Central memory CD8-positive, alpha-beta T cell (primary cell): ENCODE results near the gene CALCR.

Experiments used
- ATAC-seq: fragments of 150-1000 bp; cut with Tn5 transposase; replicated peaks from 2 replicates; pipeline ENCODE4 v1.10.0; 2022; ENCODE audit warnings: mild to moderate bottlenecking, moderate FRiP score, moderate number of reproducible peaks; ENCODE audit not compliant: poor library complexity, severe bottlenecking; ENCODE audit errors: extremely low read depth
- DNase-seq, 2 donors: peaks; one replicate each; pipeline ENCODE4 v3.0.0; 2021; ENCODE audit warnings: low spot score in 2 of 2
- H3K27ac Mint-ChIP-seq: one replicate; pipeline ENCODE4 v1.8.0; 2022; ENCODE audit warnings: low read depth, mild to moderate bottlenecking, moderate library complexity, mixed read lengths
- H3K27me3 Mint-ChIP-seq: one replicate; pipeline ENCODE4 v1.8.0; 2022; ENCODE audit warnings: mixed read lengths
- H3K36me3 Mint-ChIP-seq: one replicate; pipeline ENCODE4 v1.8.0; 2022; ENCODE audit warnings: mild to moderate bottlenecking, moderate library complexity, mixed read lengths; ENCODE audit not compliant: insufficient read depth
- H3K4me1 Mint-ChIP-seq: one replicate; pipeline ENCODE4 v1.8.0; 2022; ENCODE audit warnings: mixed read lengths
- H3K4me3 Mint-ChIP-seq: one replicate; pipeline ENCODE4 v1.8.0; 2022; ENCODE audit warnings: mild to moderate bottlenecking, moderate library complexity, mixed read lengths
- H3K9me3 Mint-ChIP-seq: one replicate; pipeline ENCODE4 v1.8.0; 2022; ENCODE audit warnings: mixed read lengths

The CALCR gene

GRCh38 chr7:93414574-93414973 is 159.9 kb downstream of the CALCR start:
- Mint-ChIP-seq H3K4me1 (no peaks in the 10 kb centered on the region), H3K36me3 (no peaks in the 10 kb centered on the region), H3K27me3 (peaks cover 25% of the 10 kb centered on the region), H3K4me3 (no peak overlapping the region), H3K27ac (no peak overlapping the region), H3K9me3 (no peaks in the 10 kb centered on the region)
- DNase-seq (no peak), ATAC-seq (no peak)

DNA sequence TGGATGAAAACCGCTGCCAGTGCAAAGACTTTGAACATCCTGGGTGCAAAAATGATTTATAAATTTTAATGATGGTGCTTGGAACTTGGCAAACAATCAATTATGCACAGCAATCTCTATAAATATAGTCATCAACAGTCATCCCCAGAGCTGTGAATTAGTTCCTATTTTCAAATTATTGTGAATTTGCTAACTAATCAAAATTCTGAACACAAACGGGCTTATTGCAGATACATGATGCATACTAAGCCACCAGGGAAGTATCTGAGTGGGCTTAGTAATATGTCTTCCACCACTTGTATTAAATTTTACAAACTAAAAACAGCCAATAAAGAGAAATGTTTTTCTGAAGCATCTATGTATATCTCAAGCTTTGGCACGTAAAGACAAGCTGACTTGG is 165.2 kb downstream of the CALCR start:
- no peaks in the 10 kb centered on the region for H3K4me1 Mint-ChIP-seq
- no peaks in the 10 kb centered on the region for H3K36me3 Mint-ChIP-seq
- peaks cover 7% of the 10 kb centered on the region for H3K9me3 Mint-ChIP-seq
- ATAC-seq (no peak), DNase-seq (no peak)
- no peak overlapping the region for H3K27ac Mint-ChIP-seq
- H3K4me3 Mint-ChIP-seq: no peak overlapping the region
- H3K27me3 Mint-ChIP-seq: peaks cover 25% of the 10 kb centered on the region

DNA sequence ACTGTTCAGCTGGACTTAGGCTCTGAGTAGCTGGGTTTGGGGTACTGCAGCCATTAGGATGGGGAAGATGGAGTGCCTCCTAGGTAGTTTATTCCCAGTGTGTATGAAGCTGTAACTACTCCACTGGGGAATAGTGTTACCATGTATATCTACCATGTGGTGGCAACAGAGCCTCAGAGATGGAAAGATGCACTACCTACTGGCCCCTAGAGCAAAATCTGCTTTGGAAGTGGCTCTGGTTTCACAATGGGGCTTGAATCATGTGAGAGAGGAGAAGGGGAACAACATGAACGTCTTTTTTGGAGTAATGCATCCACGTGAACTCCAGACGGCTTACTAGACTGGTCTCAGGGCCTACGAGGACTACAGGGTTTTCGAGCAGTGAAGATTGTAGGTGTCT is 167.3 kb downstream of the CALCR start:
- Mint-ChIP-seq H3K4me1 (no peaks in the 10 kb centered on the region), H3K36me3 (no peaks in the 10 kb centered on the region), H3K27me3 (peaks cover 30% of the 10 kb centered on the region), H3K4me3 (no peak overlapping the region), H3K9me3 (peaks cover 7% of the 10 kb centered on the region), H3K27ac (no peak overlapping the region)
- ATAC-seq (no peak), DNase-seq (no peak)

DNA sequence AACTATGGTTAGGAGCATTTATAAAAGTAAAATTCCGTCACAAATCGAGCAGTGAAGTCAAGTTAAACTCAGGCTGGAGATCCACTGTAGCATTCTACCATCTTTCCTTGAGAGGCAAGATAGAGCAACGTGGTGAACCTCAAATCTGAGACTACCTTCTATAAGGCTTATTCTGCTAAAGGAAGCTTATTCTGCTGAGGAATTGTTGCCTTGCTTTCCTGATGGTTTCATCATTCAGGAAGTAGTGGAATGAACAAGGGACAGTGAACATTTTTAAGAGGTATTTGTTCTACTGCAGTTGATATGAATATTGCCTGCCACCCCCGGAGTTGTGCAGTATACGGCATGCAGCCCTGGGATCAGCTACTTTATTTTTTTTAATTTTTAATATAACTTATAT is 171.6 kb downstream of the CALCR start:
- no peaks in the 10 kb centered on the region for H3K4me1 Mint-ChIP-seq
- ATAC-seq (no peak), DNase-seq (no peak)
- H3K4me3 Mint-ChIP-seq: no peak overlapping the region
- peaks cover 7% of the 10 kb centered on the region for H3K9me3 Mint-ChIP-seq
- no peak overlapping the region for H3K27ac Mint-ChIP-seq
- H3K36me3 Mint-ChIP-seq: no peaks in the 10 kb centered on the region
- peaks cover 19% of the 10 kb centered on the region for H3K27me3 Mint-ChIP-seq

DNA sequence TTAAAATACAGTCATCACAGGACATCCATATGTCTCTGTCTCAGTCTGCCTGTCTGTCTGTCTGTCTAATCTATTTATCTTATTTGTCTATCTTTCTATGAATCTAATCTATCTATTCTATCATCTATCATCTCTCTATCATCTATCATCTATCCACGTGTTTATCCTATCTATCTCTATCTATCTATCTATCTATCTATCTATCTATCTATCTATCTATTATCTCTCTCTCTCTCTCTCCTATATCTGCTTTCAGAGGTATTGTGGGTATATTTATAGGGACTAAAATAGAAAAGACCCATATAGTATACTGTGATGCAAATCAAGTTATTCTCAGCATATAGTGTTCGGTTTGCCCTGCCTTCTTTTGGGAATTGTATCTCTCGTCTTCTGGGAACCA is 174.9 kb downstream of the CALCR start:
- H3K36me3 Mint-ChIP-seq: no peaks in the 10 kb centered on the region
- DNase-seq: no peak
- ATAC-seq: no peak

DNA sequence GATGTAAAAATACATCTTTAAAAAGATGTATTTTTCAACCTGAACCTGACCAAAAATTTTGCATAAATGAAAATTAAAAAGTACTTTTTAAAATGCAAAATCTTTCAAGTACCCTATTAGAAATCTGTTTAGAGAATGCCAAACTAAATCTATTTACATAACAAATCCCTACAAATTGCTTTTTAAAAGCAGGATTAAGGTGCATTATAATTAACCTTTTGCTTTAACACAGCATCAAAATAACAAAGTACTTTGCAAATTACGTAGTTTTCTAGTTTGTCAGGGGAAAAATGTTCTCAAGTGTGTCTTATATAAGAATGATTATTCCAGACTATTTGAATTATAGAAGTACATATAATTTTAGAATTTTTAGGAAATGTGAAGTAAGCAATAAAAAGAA is 181.5 kb downstream of the CALCR start:
- no peaks in the 10 kb centered on the region for H3K9me3 Mint-ChIP-seq
- no peak for DNase-seq
- H3K27ac Mint-ChIP-seq: no peak overlapping the region
- no peaks in the 10 kb centered on the region for H3K4me1 Mint-ChIP-seq
- no peak overlapping the region for H3K4me3 Mint-ChIP-seq
- H3K27me3 Mint-ChIP-seq: peaks cover 10% of the 10 kb centered on the region
- H3K36me3 Mint-ChIP-seq: no peaks in the 10 kb centered on the region
- ATAC-seq: no peak

More for the DNA sequence above, 174.9 kb downstream of the CALCR start:
- Mint-ChIP-seq H3K9me3 (no peaks in the 10 kb centered on the region), H3K27ac (no peak overlapping the region), H3K27me3 (peaks cover 18% of the 10 kb centered on the region), H3K4me3 (no peak overlapping the region), H3K4me1 (no peaks in the 10 kb centered on the region)

- Mint-ChIP-seq H3K4me3 (no peak overlapping the region), H3K9me3 (no peaks in the 10 kb centered on the region)
Observed at GRCh38 chr7:93390660-93391059, 183.9 kb downstream of the CALCR start.

DNA sequence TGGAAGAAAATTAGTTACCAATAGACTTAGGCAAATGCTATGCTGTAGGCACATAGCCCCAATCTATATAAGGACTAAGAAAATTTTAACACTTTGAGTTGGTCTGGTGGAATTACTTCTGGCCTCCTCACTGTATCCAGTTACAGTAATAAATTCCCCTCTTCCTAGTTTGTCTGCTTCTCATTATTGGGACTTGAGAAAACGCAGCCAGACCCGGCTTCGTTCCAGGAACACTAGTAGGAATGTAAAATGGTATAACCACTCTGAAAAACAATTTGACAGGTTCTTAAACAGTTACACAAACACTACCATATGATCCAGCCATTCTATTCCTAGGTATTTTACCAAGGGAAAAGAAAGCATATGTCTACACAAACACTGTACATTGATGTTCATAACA is 192.2 kb downstream of the CALCR start:
- no peaks in the 10 kb centered on the region for H3K9me3 Mint-ChIP-seq
- H3K27me3 Mint-ChIP-seq: peaks cover 44% of the 10 kb centered on the region
- H3K27ac Mint-ChIP-seq: no peak overlapping the region
- DNase-seq: no peak
- H3K4me1 Mint-ChIP-seq: no peaks in the 10 kb centered on the region
- ATAC-seq: no peak
- no peak overlapping the region for H3K4me3 Mint-ChIP-seq
- H3K36me3 Mint-ChIP-seq: peaks cover 2% of the 10 kb centered on the region

More at GRCh38 chr7:93390660-93391059, 183.9 kb downstream of the CALCR start:
- Mint-ChIP-seq H3K27me3 (peaks cover 26% of the 10 kb centered on the region), H3K27ac (no peak overlapping the region), H3K4me1 (no peaks in the 10 kb centered on the region), H3K36me3 (no peaks in the 10 kb centered on the region)
- DNase-seq: no peak
- no peak for ATAC-seq

DNA sequence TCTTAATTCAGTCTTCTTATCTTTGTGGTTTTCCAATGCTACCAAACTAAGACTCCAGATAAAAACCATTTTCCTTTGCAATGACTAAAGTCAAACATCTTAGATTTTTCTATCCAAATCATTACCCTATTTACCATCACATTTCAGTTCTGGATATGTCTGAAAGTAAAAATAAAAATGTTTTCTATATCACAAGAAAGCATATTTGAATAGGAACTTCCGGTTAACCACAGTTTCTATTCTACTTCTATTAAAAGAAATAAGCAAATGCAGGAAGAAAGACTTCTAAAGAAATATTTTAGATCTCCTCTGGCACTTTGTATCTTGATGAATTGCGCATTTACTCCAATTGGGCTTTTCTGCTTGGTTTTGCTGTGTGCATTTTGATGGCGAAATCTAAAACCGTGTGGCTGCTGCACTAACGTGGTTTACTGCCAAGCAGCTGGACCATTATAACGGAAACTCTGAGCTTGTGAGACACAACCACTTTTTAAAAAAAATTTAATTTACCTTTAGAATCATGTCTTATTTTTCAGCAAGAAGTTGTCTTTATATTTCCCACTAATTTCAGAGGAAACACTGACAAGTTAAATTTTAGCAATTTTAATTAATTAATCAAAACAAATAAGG is 196.3 kb downstream of the CALCR start:
- H3K4me1 Mint-ChIP-seq: no peaks in the 10 kb centered on the region
- H3K27ac Mint-ChIP-seq: no peak overlapping the region
- H3K9me3 Mint-ChIP-seq: no peaks in the 10 kb centered on the region
- H3K4me3 Mint-ChIP-seq: no peak overlapping the region
- ATAC-seq (no peak), DNase-seq (no peak)
- H3K27me3 Mint-ChIP-seq: peaks cover 26% of the 10 kb centered on the region
- peaks cover 2% of the 10 kb centered on the region for H3K36me3 Mint-ChIP-seq

DNA sequence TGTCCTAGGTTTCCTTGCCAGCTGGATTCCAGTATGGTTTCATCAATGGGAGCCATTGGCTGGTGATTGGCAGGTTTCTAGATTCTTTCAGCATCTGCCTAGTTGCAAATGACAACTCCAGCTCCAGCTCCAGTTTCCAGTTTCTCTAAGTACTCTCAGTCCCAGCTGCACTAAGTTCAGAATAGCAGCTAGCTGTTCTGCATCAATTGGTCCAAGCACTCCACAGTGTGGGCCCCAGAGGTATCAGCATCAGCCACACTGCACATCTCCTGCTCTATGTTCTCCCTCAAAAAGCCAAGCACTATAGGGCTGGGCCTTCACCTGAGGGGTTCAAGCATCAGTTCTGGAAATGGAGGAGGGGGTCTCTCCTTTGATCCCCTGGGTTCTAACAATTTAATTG is 198.9 kb downstream of the CALCR start:
- ATAC-seq (no peak), DNase-seq (no peak)
- Mint-ChIP-seq H3K9me3 (no peaks in the 10 kb centered on the region), H3K36me3 (no peaks in the 10 kb centered on the region), H3K27me3 (peaks cover 33% of the 10 kb centered on the region), H3K4me3 (no peak overlapping the region), H3K27ac (no peak overlapping the region), H3K4me1 (no peaks in the 10 kb centered on the region)
